ENCODE data around the gene ZNF574.

GRCh38 chr19:42088471-42089190 is 12.7 kb downstream of the ZNF574 start:
- no peak for TF ChIP-seq POLR2A (IDR thresholded peaks at IDR 0.05)
- no peak for TF ChIP-seq CTCF (IDR thresholded peaks at IDR 0.05)
